ENCODE results near the gene ZFAND3. TPM values are rescaled to one million over a fixed set of nuclear protein-coding genes. Genes with fewer than 3 reads are reported as not detected.

The ZFAND3 gene
- total RNA-seq, 2 experiments from 2014 or later: 34.4 to 37.0 TPM

DNA sequence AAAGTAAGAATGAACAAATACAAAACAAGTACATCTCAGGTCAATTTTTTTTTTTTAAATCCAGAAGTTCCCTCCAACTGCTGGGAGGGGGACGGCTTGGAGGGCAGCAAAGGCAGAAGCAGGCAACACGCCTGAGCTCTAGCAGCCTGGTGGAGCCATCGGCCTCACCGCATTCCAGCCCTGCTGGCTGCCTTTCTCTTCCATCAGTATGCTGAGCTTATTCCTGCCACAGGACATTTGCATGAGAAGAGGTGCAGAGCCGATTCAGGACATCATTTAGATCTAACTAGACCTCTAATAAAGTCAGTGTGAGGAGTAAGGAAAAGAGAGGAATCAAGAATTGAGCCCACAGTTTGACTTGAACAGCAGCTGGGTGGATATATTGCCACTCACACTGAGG is 318.8 kb downstream of the ZFAND3 start:
- H3K36me3 Mint-ChIP-seq (ENCODE audit: low read depth): peaks cover 35% of the 10 kb centered on the region
- no peak for ATAC-seq (ENCODE audit: poor library complexity)

GRCh38 chr6:38141085-38141484 is 321.6 kb downstream of the ZFAND3 start:
- no peaks in the 10 kb centered on the region for H3K9me3 ChIP-seq (ENCODE audit: control insufficient read depth in 1 of 2, insufficient read depth in 1 of 2, low read length in 2 of 2)
- Mint-ChIP-seq H3K27ac (no peak overlapping the region), H3K36me3 (ENCODE audit: low read depth) (peaks cover 25% of the 10 kb centered on the region), H3K27me3 (no peaks in the 10 kb centered on the region), H3K9me3 (no peaks in the 10 kb centered on the region), H3K4me1 (ENCODE audit: low read depth) (peaks cover 9% of the 10 kb centered on the region), H3K4me3 (no peak overlapping the region)
- TF ChIP-seq, protein P1, sequence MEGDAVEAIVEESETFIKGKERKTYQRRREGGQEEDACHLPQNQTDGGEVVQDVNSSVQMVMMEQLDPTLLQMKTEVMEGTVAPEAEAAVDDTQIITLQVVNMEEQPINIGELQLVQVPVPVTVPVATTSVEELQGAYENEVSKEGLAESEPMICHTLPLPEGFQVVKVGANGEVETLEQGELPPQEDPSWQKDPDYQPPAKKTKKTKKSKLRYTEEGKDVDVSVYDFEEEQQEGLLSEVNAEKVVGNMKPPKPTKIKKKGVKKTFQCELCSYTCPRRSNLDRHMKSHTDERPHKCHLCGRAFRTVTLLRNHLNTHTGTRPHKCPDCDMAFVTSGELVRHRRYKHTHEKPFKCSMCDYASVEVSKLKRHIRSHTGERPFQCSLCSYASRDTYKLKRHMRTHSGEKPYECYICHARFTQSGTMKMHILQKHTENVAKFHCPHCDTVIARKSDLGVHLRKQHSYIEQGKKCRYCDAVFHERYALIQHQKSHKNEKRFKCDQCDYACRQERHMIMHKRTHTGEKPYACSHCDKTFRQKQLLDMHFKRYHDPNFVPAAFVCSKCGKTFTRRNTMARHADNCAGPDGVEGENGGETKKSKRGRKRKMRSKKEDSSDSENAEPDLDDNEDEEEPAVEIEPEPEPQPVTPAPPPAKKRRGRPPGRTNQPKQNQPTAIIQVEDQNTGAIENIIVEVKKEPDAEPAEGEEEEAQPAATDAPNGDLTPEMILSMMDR (IDR thresholded peaks at IDR 0.05): no peak
- ChIA-PET CTCF (no interaction called here), POLR2A (no interaction called here)
- peaks cover 6% of the 10 kb centered on the region for H3K36me3 ChIP-seq (ENCODE audit: insufficient read depth, low read length)
- no peaks in the 10 kb centered on the region for H3K4me1 ChIP-seq (ENCODE audit: insufficient read depth, low read length)
- intact Hi-C loops (cut with DNase I, micrococcal nuclease): no loop called here
- H3K4me3 ChIP-seq (ENCODE audit: low read length): no peak overlapping the region
- DNase-seq (no peak), ATAC-seq (ENCODE audit: poor library complexity) (no peak)
- H3K27me3 ChIP-seq (ENCODE audit: control insufficient read depth in 1 of 2, insufficient read depth in 2 of 2, low read length in 2 of 2): no peaks in the 10 kb centered on the region
- H3K27ac ChIP-seq (ENCODE audit: low read depth in 1 of 2, low read length in 2 of 2): no peak overlapping the region

More for the DNA sequence above, 318.8 kb downstream of the ZFAND3 start:
- Histone ChIP-seq H3K27ac (ENCODE audit: low read depth in 1 of 2, low read length in 2 of 2) (no peak overlapping the region), H3K27me3 (ENCODE audit: control insufficient read depth in 1 of 2, insufficient read depth in 2 of 2, low read length in 2 of 2) (no peaks in the 10 kb centered on the region), H3K36me3 (ENCODE audit: insufficient read depth, low read length) (peaks cover 6% of the 10 kb centered on the region), H3K9me3 (ENCODE audit: control insufficient read depth in 1 of 2, insufficient read depth in 1 of 2, low read length in 2 of 2) (no peaks in the 10 kb centered on the region), H3K4me1 (ENCODE audit: insufficient read depth, low read length) (no peaks in the 10 kb centered on the region), H3K4me3 (ENCODE audit: low read length) (no peak overlapping the region)
- no peaks in the 10 kb centered on the region for H3K9me3 Mint-ChIP-seq
- no peak overlapping the region for H3K4me3 Mint-ChIP-seq
- DNase-seq: no peak
- no peak overlapping the region for H3K27ac Mint-ChIP-seq
- intact Hi-C loops (cut with DNase I, micrococcal nuclease): no loop called here
- ChIA-PET CTCF (no interaction called here), POLR2A (no interaction called here)
- TF ChIP-seq, protein P1 (IDR thresholded peaks at IDR 0.05): no peak
- H3K4me1 Mint-ChIP-seq (ENCODE audit: low read depth): peaks cover 22% of the 10 kb centered on the region
- H3K27me3 Mint-ChIP-seq: no peaks in the 10 kb centered on the region

- no peaks in the 10 kb centered on the region for H3K27me3 Mint-ChIP-seq
- intact Hi-C loops (cut with DNase I, micrococcal nuclease): no loop called here
- H3K27ac Mint-ChIP-seq: no peak overlapping the region
- ATAC-seq (ENCODE audit: poor library complexity): no peak
- H3K4me1 Mint-ChIP-seq (ENCODE audit: low read depth): peaks cover 9% of the 10 kb centered on the region
- ChIA-PET POLR2A (no interaction called here), CTCF (no interaction called here)
- no peak overlapping the region for H3K27ac ChIP-seq (ENCODE audit: low read depth in 1 of 2, low read length in 2 of 2)
- H3K4me3 ChIP-seq (ENCODE audit: low read length): no peak overlapping the region
- peaks cover 31% of the 10 kb centered on the region for H3K36me3 Mint-ChIP-seq (ENCODE audit: low read depth)
- no peak for DNase-seq
- peaks cover 6% of the 10 kb centered on the region for H3K36me3 ChIP-seq (ENCODE audit: insufficient read depth, low read length)
- H3K4me1 ChIP-seq (ENCODE audit: insufficient read depth, low read length): no peaks in the 10 kb centered on the region
- TF ChIP-seq, protein P1 (IDR thresholded peaks at IDR 0.05): no peak
- no peak overlapping the region for H3K4me3 Mint-ChIP-seq
- no peaks in the 10 kb centered on the region for H3K9me3 Mint-ChIP-seq
- no peaks in the 10 kb centered on the region for H3K27me3 ChIP-seq (ENCODE audit: control insufficient read depth in 1 of 2, insufficient read depth in 2 of 2, low read length in 2 of 2)
- H3K9me3 ChIP-seq (ENCODE audit: control insufficient read depth in 1 of 2, insufficient read depth in 1 of 2, low read length in 2 of 2): no peaks in the 10 kb centered on the region
Observed at GRCh38 chr6:38141716-38142115, 322.2 kb downstream of the ZFAND3 start.
